GM18502 (cell line): ENCODE data around the gene RALGDS.
"Not testable (repeated sequence)": the region's sequence is repeated elsewhere in the genome, so short reads cannot be mapped to it uniquely, and the experiment has no call there.

Experiments used
- ATAC-seq: cut with Tn5 transposase; IDR thresholded peaks from one replicate; pipeline ENCODE4 v1.9.1; 2021; ENCODE audit warnings: mild to moderate bottlenecking; ENCODE audit not compliant: unreplicated experiment, poor library complexity

The RALGDS gene

DNA sequence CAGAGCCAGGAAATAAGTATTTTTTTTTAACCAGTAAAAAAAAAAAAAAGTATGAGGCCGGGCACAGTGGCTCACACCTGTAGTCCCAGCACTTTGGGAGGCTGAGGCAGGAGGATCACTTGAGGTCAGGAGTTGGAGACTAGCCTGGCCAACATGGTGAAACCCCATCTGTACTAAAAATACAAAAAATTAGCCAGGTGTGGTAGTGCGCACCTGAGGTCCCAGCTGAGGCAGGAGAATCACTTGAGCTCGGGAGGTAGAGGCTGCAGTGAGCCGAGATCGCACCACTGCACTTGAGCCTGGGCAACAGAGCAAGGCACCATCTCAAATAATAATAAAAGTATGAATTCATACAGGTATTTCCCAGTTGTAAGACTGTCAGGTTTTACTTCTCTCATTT is 48.8 kb downstream of the RALGDS start:
- ATAC-seq, result not testable (repeated sequence)

- no peak for ATAC-seq
These were observed 49.4 kb downstream of the RALGDS start for GRCh38 chr9:133071484-133072150.

- ATAC-seq, result not testable (repeated sequence)
These were observed 50.1 kb downstream of the RALGDS start for GRCh38 chr9:133070985-133071384.

DNA sequence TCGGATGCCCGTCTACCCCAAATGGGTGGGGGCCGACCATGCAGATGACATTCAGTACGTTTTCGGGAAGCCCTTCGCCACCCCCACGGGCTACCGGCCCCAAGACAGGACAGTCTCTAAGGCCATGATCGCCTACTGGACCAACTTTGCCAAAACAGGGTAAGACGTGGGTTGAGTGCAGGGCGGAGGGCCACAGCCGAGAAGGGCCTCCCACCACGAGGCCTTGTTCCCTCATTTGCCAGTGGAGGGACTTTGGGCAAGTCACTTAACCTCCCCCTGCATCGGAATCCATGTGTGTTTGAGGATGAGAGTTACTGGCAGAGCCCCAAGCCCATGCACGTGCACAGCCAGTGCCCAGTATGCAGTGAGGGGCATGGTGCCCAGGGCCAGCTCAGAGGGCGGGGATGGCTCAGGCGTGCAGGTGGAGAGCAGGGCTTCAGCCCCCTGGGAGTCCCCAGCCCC is 50.5 kb downstream of the RALGDS start:
- ATAC-seq, result not testable (repeated sequence)

GRCh38 chr9:133068431-133068830 is 52.6 kb downstream of the RALGDS start:
- not testable (repeated sequence) for ATAC-seq

DNA sequence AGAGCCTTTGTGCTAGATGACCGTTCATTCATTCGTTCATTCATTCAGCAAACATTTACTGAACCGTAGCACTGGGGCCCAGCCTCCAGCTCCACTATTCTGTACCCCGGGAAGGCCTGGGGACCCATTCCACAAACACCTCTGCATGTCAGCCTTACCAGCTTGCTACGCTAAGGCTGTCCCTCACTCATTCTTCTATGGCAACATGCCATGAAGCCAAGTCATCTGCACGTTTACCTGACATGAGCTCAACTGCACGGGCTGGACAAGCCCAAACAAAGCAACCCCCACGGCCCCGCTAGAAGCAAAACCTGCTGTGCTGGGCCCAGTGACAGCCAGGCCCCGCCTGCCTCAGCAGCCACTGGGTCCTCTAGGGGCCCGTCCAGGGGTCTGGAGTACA is 53.2 kb downstream of the RALGDS start:
- no peak for ATAC-seq

DNA sequence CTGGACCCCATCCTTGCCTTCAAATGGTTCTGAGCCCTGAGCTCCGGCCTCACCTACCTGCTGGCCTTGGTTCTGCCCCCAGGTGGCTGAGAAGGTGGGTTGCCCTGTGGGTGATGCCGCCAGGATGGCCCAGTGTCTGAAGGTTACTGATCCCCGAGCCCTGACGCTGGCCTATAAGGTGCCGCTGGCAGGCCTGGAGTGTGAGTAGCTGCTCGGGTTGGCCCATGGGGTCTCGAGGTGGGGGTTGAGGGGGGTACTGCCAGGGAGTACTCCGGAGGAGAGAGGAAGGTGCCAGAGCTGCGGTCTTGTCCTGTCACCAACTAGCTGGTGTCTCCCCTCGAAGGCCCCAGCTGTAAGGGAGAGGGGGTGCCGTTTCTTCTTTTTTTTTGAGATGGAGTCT is 54.0 kb downstream of the RALGDS start:
- no peak for ATAC-seq

- ATAC-seq, result no peak
These were observed 54.7 kb downstream of the RALGDS start for GRCh38 chr9:133066181-133066983.

DNA sequence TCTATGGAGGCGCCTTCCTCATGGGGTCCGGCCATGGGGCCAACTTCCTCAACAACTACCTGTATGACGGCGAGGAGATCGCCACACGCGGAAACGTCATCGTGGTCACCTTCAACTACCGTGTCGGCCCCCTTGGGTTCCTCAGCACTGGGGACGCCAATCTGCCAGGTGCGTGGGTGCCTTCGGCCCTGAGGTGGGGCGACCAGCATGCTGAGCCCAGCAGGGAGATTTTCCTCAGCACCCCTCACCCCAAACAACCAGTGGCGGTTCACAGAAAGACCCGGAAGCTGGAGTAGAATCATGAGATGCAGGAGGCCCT is 56.0 kb downstream of the RALGDS start:
- ATAC-seq, result no peak

- ATAC-seq, result no peak
These were observed 56.6 kb downstream of the RALGDS start for GRCh38 chr9:133064241-133065069.

DNA sequence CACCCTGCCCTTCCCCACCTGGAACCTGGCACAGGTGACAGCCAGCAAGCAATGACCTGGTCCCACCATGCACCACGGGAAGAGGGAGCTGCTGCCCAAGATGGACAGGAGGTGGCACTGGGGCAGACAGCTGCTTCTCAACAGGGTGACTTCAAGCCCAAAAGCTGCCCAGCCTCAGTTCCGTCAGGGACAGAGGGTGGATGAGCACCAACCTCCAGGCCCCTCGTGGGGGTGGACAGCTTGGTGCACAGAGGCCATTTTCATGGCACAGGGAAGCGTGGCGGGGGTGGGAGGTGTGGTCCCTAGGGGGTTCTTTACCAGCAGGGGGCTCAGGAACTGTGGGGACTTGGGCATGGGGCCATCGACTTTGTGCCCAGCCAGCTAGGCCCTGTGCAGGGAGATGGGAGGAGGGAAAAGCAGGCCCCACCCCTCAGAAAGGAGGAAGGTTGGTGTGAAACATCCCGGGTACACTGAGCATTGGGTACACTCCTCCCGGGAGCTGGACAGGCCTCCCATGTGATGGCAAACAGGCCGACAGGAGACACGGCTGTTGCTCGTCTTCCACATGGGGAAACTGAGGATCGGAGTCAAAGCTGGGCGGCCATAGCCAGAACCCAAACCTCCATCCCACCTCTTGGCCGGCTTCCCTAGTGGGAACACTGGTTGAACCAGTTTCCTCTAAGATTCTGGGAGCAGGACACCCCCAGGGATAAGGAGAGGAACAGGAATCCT is 57.4 kb downstream of the RALGDS start:
- ATAC-seq, result no peak

DNA sequence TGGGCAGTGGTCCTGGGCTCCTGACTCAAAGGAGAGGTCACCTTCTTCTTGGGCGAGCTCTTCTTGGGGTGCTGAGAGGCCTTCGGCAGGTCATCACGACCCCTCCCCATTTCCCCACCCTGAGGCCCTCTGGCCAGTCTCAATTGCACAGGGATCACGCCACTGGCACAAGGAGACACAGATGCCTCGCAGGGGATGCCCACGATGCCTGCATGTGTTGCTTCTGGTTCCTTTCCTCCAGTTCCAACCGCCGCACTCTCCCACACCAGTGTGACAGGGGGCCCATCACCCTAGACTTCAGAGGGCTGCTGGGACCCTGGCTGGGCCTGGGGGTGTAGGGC is 57.9 kb downstream of the RALGDS start:
- no peak for ATAC-seq

DNA sequence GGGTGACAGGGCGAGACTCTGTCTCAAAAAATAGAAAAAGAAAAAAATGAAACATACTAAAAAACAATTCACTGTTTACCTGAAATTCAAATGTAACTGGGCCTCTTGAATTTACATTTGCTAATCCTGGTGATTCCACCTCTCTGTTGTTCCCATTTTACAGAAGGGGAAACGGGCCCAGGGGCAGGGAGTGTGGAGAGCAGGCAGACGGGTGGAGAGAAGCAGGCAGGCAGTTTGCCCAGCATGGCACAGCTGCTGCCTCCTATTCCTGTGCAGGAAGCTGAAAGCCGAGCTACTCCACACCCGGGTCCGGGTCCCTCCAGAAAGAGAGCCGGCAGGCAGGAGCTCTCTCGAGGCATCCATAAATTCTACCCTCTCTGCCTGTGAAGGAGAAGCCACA is 58.5 kb downstream of the RALGDS start:
- ATAC-seq, result not testable (repeated sequence)

DNA sequence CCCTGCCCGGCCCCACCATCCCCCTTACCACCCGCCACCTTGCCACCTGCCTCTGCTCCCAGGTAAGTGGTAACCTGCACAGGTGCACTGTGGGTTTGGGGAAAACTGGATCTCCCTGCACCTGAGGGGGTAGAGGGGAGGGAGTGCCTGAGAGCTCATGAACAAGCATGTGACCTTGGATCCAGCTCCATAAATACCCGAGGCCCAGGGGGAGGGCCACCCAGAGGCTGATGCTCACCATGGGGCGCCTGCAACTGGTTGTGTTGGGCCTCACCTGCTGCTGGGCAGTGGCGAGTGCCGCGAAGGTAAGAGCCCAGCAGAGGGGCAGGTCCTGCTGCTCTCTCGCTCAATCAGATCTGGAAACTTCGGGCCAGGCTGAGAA is 59.3 kb downstream of the RALGDS start, which contains the start of gene CEL:
Gene CEL, plus strand, starts transcription at position 218 of the 382 bp plus-strand sequence. Its CDS starts 22 bp downstream, at position 240.
- not testable (repeated sequence) for ATAC-seq

DNA sequence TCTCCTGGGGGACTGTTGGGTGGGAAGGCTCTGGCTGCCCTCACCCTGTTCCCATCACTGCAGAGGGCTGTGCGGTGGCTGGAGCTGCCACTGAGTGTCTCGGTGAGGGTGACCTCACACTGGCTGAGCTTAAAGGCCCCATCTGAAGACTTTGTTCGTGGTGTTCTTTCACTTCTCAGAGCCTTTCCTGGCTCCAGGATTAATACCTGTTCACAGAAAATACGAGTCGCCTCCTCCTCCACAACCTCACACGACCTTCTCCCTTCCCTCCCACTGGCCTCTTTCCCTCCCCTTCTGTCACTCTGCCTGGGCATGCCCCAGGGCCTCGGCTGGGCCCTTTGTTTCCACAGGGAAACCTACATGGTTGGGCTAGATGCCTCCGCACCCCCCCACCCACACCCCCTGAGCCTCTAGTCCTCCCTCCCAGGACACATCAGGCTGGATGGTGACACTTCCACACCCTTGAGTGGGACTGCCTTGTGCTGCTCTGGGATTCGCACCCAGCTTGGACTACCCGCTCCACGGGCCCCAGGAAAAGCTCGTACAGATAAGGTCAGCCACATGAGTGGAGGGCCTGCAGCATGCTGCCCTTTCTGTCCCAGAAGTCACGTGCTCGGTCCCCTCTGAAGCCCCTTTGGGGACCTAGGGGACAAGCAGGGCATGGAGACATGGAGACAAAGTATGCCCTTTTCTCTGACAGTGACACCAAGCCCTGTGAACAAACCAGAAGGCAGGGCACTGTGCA is 59.8 kb downstream of the RALGDS start:
- not testable (repeated sequence) for ATAC-seq

GRCh38 chr9:133060417-133060841 is 60.6 kb downstream of the RALGDS start:
- ATAC-seq, result no peak

- ATAC-seq, result no peak
These were observed 61.4 kb downstream of the RALGDS start for GRCh38 chr9:133059623-133060022.

- ATAC-seq, result no peak
These were observed 62.3 kb downstream of the RALGDS start for GRCh38 chr9:133058550-133059320.

GRCh38 chr9:133058071-133058470 is 63.0 kb downstream of the RALGDS start:
- ATAC-seq, result no peak
